Measurements from ENCODE around the gene ATP5F1D. TPM values are rescaled to one million over a fixed set of nuclear protein-coding genes. Genes with fewer than 3 reads are reported as not detected.

The ATP5F1D gene
- total RNA-seq, 2 donors from 2014 or later = 540 to 639 TPM

DNA sequence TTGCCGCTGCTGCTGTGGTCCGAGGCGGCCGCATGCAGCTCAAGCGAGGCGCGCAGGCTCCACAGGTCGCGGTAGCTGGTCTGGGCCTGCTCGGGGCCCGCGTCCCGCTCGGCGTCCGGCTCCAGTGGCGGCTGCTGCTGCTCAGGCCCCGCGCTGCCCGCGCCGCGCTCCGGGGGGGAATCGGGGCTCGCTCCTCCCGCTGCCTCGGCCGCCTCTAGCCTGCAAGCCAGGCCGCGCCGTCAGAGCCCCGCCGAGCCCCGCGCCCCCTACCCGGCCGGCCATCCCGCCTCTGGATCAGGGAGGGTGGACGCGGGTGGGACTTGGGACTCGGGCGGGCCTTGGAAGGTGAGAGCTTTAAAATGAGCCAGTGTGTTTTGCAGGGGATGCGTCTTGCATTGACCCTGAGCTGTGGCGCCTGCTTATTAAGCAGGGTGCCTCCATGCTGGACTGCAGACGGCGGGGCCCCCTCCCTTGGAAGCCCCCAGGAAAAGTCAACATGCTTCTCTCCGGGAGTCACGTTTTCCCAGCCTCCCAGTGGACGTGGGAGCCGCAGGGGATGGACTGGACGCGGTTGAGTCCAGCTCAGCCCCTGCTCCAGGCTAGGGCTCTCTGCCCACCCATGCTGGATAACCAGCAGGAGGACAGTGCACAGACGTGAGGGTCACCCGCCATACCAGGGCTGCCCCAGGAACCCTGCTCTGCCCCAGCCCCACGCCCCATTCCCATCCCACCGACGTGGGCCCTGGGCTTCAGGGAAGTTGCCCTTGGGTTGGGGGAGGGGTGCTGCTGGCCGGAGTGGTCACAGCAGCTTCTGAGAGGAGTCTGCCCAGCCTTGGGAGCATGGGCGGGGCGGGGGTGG, 11.4 kb upstream of the ATP5F1D start:
- ATAC-seq (no peak), DNase-seq (no peak)
- intact Hi-C loops (cut with DNase I) = no loop called here

GRCh38 chr19:1230783-1231489, 10.6 kb upstream of the ATP5F1D start:
- DNase-seq = no peak
- ATAC-seq = no peak
- intact Hi-C loops (cut with DNase I) = no loop called here

DNA sequence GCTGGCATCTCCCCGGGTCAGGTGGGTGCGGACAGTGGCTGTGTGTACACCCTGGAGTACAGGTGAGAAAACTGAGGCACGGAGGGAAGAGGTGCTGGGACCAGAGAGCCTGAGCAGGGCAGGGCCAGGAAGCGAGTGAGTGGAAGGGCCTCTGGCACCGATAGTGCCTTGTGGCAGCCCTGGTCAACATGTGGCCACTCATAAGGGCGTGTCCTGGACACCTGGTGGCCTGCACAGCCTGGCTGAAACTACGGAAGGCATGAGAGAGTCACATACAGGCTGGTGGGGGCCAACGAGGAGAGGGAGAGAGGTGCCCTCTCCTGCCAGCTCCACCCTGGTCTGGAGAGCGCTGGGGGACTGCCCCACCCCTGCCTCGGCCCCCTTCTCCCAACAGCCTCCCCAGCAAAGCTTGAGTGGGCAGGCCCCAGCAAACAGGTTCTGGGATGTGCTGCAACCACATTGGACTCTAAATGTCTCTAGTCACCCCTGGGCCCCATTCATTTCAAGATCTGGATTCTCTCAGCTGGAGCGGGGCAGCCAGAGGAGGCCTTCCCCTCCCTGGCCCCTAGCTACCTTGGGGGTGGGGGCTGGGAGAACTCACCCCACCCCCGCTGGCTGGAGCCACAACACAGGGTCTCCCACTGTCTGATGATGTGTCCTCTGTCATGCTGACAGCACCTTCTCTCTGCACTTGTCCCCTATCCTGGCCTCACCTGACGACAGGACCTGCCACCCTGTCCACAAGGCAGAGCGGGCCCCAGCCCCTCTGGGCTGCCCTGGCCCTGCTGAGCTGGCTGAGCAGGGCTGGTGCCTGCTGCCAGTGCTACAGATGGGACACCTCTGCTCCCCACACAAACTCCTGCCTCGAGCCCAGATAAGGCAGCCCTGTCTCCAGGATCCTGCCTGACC, 9.6 kb upstream of the ATP5F1D start:
- no peak for DNase-seq
- intact Hi-C loops (cut with DNase I) = no loop called here
- ATAC-seq = peak; percentile 4 to 19

DNA sequence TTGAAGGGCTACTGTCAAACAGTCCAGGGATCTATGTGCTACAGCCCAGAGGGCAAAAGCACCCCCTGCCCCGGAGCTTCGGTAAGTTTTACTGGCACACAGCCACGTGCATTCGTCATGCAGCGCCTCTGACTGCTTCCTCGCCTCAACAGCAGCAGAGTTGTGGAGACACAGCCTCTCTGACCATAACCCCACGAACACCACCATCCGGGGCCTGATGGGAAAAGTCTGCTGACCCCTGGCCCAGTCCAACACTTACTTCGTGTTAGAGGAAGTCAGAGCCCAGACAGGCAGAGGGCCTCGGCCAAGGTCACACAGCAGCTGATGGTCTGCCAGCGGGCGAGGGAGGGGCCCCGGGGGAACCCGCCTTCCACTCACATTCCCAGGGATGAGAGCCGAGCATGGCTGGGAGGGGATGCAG, 8.9 kb upstream of the ATP5F1D start:
- DNase-seq = peak; percentile 68
- ATAC-seq = peak; percentile 17 to 24
- intact Hi-C loops (cut with DNase I) = no loop called here

DNA sequence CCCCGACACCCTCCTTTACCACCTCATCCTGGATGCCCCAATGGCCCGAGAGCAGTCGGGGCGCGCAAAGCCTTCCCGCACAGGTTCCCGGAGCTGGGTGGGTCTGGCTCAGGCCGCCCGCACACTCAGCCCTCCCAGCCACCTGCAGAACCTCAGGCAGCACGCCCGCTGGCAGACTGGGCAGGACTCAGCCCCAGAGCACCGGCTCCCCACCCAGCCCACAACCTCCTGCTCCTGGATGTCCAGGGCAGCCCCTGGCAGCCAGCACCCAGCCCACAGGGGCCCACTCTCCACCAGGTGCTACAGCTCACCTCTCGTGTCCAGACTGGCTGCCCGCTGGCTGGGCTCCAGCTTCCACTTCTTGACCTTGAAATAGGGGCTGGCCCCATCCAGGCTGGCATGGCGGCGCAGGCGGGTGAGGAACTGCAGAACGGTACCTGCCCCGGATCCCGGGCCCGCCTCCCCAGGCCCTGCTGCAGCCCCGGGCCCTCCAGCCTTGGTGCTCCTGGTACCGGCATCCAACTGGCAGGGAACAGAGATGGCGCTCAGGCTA, 8.4 kb upstream of the ATP5F1D start:
- no peak for DNase-seq
- intact Hi-C loops (cut with DNase I) = no loop called here
- ATAC-seq = no peak

- intact Hi-C loops (cut with DNase I) = no loop called here
- no peak for DNase-seq
- no peak for ATAC-seq
Measured at GRCh38 chr19:1234051-1234954, 7.2 kb upstream of the ATP5F1D start.

GRCh38 chr19:1234955-1235380, 6.6 kb upstream of the ATP5F1D start:
- intact Hi-C loops (cut with DNase I) = no loop called here
- ATAC-seq = no peak

DNA sequence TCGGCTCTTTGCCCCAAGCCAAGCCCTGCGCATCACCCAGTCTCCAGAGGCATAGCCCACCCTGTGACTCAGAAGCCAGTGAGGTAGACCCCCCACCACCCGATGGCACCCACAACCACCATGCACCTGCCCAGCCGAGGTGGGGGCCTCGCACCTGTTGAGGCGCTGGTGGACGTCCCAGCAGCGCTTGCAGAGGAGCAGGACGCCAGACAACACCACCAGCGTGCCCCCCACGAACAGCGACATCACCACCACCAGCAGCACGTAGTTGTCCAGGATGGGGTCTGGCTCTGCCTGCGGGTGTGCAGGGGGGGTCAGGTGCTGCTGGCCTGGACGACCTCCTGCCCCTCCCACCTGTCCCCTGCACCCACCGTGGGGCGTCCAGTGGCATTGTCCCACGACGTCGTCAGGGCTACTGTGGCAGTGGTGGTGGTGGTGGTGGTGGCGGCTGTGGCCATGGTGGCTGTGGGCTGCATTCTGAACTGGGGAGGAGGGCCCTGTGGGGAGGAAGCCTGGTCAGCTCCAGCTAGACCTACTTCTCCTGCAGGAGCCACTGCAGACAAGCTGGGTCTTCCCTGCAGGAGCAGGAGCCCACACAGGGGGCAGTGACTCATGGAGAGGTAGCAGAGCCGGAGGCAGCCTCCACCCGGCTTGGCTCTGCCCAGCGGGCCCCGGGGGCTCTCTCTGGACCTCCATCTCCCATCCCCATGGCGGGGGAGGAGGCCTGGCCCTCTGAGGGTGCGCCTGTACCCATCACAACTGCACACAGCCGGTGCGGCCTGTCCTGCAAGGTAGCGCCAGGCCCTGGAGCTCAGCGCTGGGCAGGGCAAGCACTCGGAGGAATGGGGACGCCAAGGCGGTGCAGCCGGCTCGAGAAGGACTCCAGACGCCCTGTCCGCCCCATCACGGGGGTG, 5.7 kb upstream of the ATP5F1D start:
- DNase-seq (no peak), ATAC-seq (no peak)
- intact Hi-C loops (cut with DNase I) = no loop called here

More at GRCh38 chr19:1234955-1235380, 6.6 kb upstream of the ATP5F1D start:
- DNase-seq = no peak

- intact Hi-C loops (cut with DNase I) = no loop called here
- no peak for ATAC-seq
- DNase-seq = no peak
Measured at GRCh38 chr19:1236576-1236975, 5.0 kb upstream of the ATP5F1D start.

GRCh38 chr19:1237027-1237659, 4.4 kb upstream of the ATP5F1D start:
- ATAC-seq = no peak
- intact Hi-C loops (cut with DNase I) = no loop called here
- DNase-seq = peak; percentile 62

- peak in 1 of 2 donors; percentile 6 for ATAC-seq
Measured at GRCh38 chr19:1237754-1238368, 3.7 kb upstream of the ATP5F1D start, which contains the start of gene CBARP. CBARP (minus strand) TSS chr19:1238005; CDS start chr19:1236100, 1,905 bp downstream.

GRCh38 chr19:1238369-1239303, 2.9 kb upstream of the ATP5F1D start:
- intact Hi-C loops (cut with DNase I) = no loop called here
- DNase-seq (no peak), ATAC-seq (no peak)

More at GRCh38 chr19:1237754-1238368, 3.7 kb upstream of the ATP5F1D start, which contains the start of gene CBARP:
- intact Hi-C loops (cut with DNase I) = no loop called here
- DNase-seq = peak; percentile 62

DNA sequence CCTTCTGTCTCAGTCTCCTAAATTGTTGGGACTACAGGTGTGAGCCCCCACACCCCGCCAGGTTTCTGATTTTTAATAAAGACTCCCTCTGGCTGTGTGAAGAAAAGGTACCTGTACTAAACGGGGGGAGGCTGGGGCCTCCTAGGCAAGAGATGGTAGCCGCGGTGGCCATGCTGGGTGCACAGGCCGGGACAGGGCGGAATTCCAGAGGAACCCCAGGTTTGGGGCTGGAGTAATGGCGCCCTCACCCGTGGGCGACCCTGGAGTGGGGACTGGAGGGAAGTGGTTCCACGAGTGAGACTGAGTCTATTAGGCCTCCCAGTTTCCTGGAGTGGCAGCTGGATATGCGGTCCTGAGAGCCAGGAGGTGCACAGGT, 2.1 kb upstream of the ATP5F1D start:
- intact Hi-C loops (cut with DNase I) = no loop called here
- DNase-seq = no peak
- no peak for ATAC-seq

GRCh38 chr19:1239796-1240737, 1.5 kb upstream of the ATP5F1D start:
- peak; percentile 93 for DNase-seq
- peak; percentile 56 to 62 for ATAC-seq
- intact Hi-C loops (cut with DNase I) = no loop called here

Measured in left cardiac atrium (tissue), 4 donors.